SJCRH30 (cell line): Measurements from ENCODE around the gene PLET1. TPM values are rescaled to one million over a fixed set of nuclear protein-coding genes. Genes with fewer than 3 reads are reported as not detected.
A peak's percentile ranks its signal among the peaks of the same experiment; 100 is the strongest.

Experiments used
- DNase-seq, 2 experiments: peaks; one replicate each; pipeline ENCODE4 v3.0.0-alpha.2; 2015 to 2020
- H3K27ac ChIP-seq: fragments of 250-450 bp; sonication (Bioruptor Pico); 2 replicates; pipeline ENCODE4 v1.5.1; 2020; ENCODE audit warnings: mild to moderate bottlenecking, moderate library complexity
- H3K27me3 ChIP-seq: fragments of 250-450 bp; sonication (Bioruptor Pico); 2 replicates; pipeline ENCODE4 v1.5.1; 2020; ENCODE audit warnings: mild to moderate bottlenecking, moderate library complexity
- H3K36me3 ChIP-seq: fragments of 250-450 bp; sonication (Bioruptor Pico); 2 replicates; pipeline ENCODE4 v1.5.1; 2020; ENCODE audit warnings: mild to moderate bottlenecking, moderate library complexity
- H3K4me1 ChIP-seq: fragments of 250-450 bp; sonication (Bioruptor Pico); 2 replicates; pipeline ENCODE4 v1.5.1; 2020; ENCODE audit warnings: mild to moderate bottlenecking, moderate library complexity
- H3K4me3 ChIP-seq: fragments of 250-450 bp; sonication (Bioruptor Pico); 2 replicates; pipeline ENCODE4 v1.5.1; 2020; ENCODE audit warnings: mild to moderate bottlenecking, moderate library complexity
- H3K9me3 ChIP-seq: fragments of 250-450 bp; sonication (Bioruptor Pico); replicated peaks from 2 replicates; pipeline ENCODE4 v1.5.1; 2020; ENCODE audit warnings: mild to moderate bottlenecking, moderate library complexity
- total RNA-seq: library from RNA; depleted of rRNA; stranded (reverse); fragments of >200 nt; shearing (Covaris generic); gene quantifications from 2 replicates; pipeline ENCODE4 v1.2.3, GENCODE V29; 2014; rRNA removed

The PLET1 gene
- not detected in 2 replicates for total RNA-seq

- no peaks in the 10 kb centered on the region for H3K27me3 ChIP-seq
- H3K27ac ChIP-seq: no peak within 1 kb of the TSS
- no peaks in the 10 kb centered on the region for H3K36me3 ChIP-seq
- no peaks in the 10 kb centered on the region for H3K4me1 ChIP-seq
- H3K9me3 ChIP-seq: no peaks in the 10 kb centered on the region
- H3K4me3 ChIP-seq: no peak within 1 kb of the TSS
- no peak for DNase-seq
Measured at GRCh38 chr11:112260490-112260889, at the start of gene PLET1. TSS of gene PLET1 (minus strand) at chr11:112260860. CDS start at chr11:112260589, 271 bp downstream.

- no peaks in the 10 kb centered on the region for H3K9me3 ChIP-seq
Measured at GRCh38 chr11:112310419-112310818, 49.8 kb upstream of the PLET1 start.

GRCh38 chr11:112308651-112309050 is 48.0 kb upstream of the PLET1 start:
- no peaks in the 10 kb centered on the region for H3K4me1 ChIP-seq
- H3K36me3 ChIP-seq: no peaks in the 10 kb centered on the region
- H3K9me3 ChIP-seq: no peaks in the 10 kb centered on the region
- no peak overlapping the region for H3K4me3 ChIP-seq
- no peak for DNase-seq
- H3K27me3 ChIP-seq: no peaks in the 10 kb centered on the region
- H3K27ac ChIP-seq: no peak overlapping the region

More at GRCh38 chr11:112310419-112310818, 49.8 kb upstream of the PLET1 start:
- no peaks in the 10 kb centered on the region for H3K4me1 ChIP-seq
- no peak for DNase-seq
- H3K27ac ChIP-seq: no peak overlapping the region
- H3K27me3 ChIP-seq: no peaks in the 10 kb centered on the region
- H3K36me3 ChIP-seq: no peaks in the 10 kb centered on the region
- H3K4me3 ChIP-seq: no peak overlapping the region

- Histone ChIP-seq H3K4me1 (peaks cover 6% of the 10 kb centered on the region), H3K27ac (no peak overlapping the region), H3K36me3 (no peaks in the 10 kb centered on the region), H3K27me3 (no peaks in the 10 kb centered on the region), H3K9me3 (no peaks in the 10 kb centered on the region), H3K4me3 (no peak overlapping the region)
- no peak for DNase-seq
Measured at GRCh38 chr11:112307616-112308015, 47.0 kb upstream of the PLET1 start.

GRCh38 chr11:112306230-112306629 is 45.6 kb upstream of the PLET1 start:
- no peak for DNase-seq
- Histone ChIP-seq H3K4me1 (peaks cover 13% of the 10 kb centered on the region), H3K36me3 (no peaks in the 10 kb centered on the region), H3K9me3 (no peaks in the 10 kb centered on the region), H3K27me3 (no peaks in the 10 kb centered on the region), H3K27ac (no peak overlapping the region), H3K4me3 (no peak overlapping the region)

GRCh38 chr11:112304914-112305313 is 44.3 kb upstream of the PLET1 start:
- Histone ChIP-seq H3K4me1 (peaks cover 13% of the 10 kb centered on the region), H3K27me3 (no peaks in the 10 kb centered on the region), H3K9me3 (no peaks in the 10 kb centered on the region), H3K27ac (no peak overlapping the region), H3K4me3 (no peak overlapping the region), H3K36me3 (no peaks in the 10 kb centered on the region)
- DNase-seq: no peak

GRCh38 chr11:112303616-112304015 is 43.0 kb upstream of the PLET1 start:
- Histone ChIP-seq H3K4me1 (peaks cover 13% of the 10 kb centered on the region), H3K27me3 (no peaks in the 10 kb centered on the region), H3K4me3 (no peak overlapping the region), H3K36me3 (no peaks in the 10 kb centered on the region), H3K9me3 (no peaks in the 10 kb centered on the region), H3K27ac (no peak overlapping the region)
- no peak for DNase-seq

GRCh38 chr11:112302226-112302868 is 41.7 kb upstream of the PLET1 start:
- H3K9me3 ChIP-seq: no peaks in the 10 kb centered on the region
- H3K36me3 ChIP-seq: no peaks in the 10 kb centered on the region
- no peaks in the 10 kb centered on the region for H3K27me3 ChIP-seq
- peak overlapping the region; percentile 53 for H3K27ac ChIP-seq
- H3K4me3 ChIP-seq: no peak overlapping the region
- peaks cover 13% of the 10 kb centered on the region for H3K4me1 ChIP-seq
- peak; percentile 8 to 43 for DNase-seq

GRCh38 chr11:112300094-112300786 is 39.6 kb upstream of the PLET1 start:
- H3K4me3 ChIP-seq: no peak overlapping the region
- no peak overlapping the region for H3K27ac ChIP-seq
- peaks cover 13% of the 10 kb centered on the region for H3K4me1 ChIP-seq
- no peaks in the 10 kb centered on the region for H3K9me3 ChIP-seq
- DNase-seq: no peak
- H3K27me3 ChIP-seq: no peaks in the 10 kb centered on the region
- no peaks in the 10 kb centered on the region for H3K36me3 ChIP-seq

GRCh38 chr11:112298535-112298934 is 37.9 kb upstream of the PLET1 start:
- H3K27me3 ChIP-seq: no peaks in the 10 kb centered on the region
- peaks cover 17% of the 10 kb centered on the region for H3K4me1 ChIP-seq
- no peak overlapping the region for H3K27ac ChIP-seq
- H3K36me3 ChIP-seq: no peaks in the 10 kb centered on the region
- no peak for DNase-seq
- H3K9me3 ChIP-seq: no peaks in the 10 kb centered on the region
- no peak overlapping the region for H3K4me3 ChIP-seq

- Histone ChIP-seq H3K36me3 (no peaks in the 10 kb centered on the region), H3K4me3 (no peak overlapping the region), H3K9me3 (no peaks in the 10 kb centered on the region), H3K27ac (no peak overlapping the region), H3K4me1 (peaks cover 20% of the 10 kb centered on the region), H3K27me3 (no peaks in the 10 kb centered on the region)
- DNase-seq: no peak
Measured at GRCh38 chr11:112297248-112297866, 36.7 kb upstream of the PLET1 start.

- Histone ChIP-seq H3K9me3 (no peaks in the 10 kb centered on the region), H3K36me3 (no peaks in the 10 kb centered on the region), H3K27ac (no peak overlapping the region), H3K4me3 (no peak overlapping the region), H3K27me3 (no peaks in the 10 kb centered on the region), H3K4me1 (peaks cover 16% of the 10 kb centered on the region)
- no peak for DNase-seq
Measured at GRCh38 chr11:112296044-112296443, 35.4 kb upstream of the PLET1 start.

GRCh38 chr11:112294688-112295340 is 34.2 kb upstream of the PLET1 start:
- H3K4me1 ChIP-seq: peaks cover 16% of the 10 kb centered on the region
- H3K36me3 ChIP-seq: no peaks in the 10 kb centered on the region
- no peak overlapping the region for H3K27ac ChIP-seq
- H3K9me3 ChIP-seq: no peaks in the 10 kb centered on the region
- no peaks in the 10 kb centered on the region for H3K27me3 ChIP-seq
- H3K4me3 ChIP-seq: no peak overlapping the region
- no peak for DNase-seq

GRCh38 chr11:112293614-112294013 is 33.0 kb upstream of the PLET1 start:
- no peak overlapping the region for H3K27ac ChIP-seq
- H3K4me1 ChIP-seq: peaks cover 16% of the 10 kb centered on the region
- no peaks in the 10 kb centered on the region for H3K36me3 ChIP-seq
- H3K9me3 ChIP-seq: no peaks in the 10 kb centered on the region
- H3K4me3 ChIP-seq: no peak overlapping the region
- no peaks in the 10 kb centered on the region for H3K27me3 ChIP-seq
- DNase-seq: no peak
